HG03457 (cell line): ENCODE data around the gene TTLL9.
"Not testable (repeated sequence)": the region's sequence is repeated elsewhere in the genome, so short reads cannot be mapped to it uniquely, and the experiment has no call there.

ENCODE experiments used
- ATAC-seq: cut with Tn5 transposase; IDR thresholded peaks from one replicate; pipeline ENCODE4 v1.9.1; 2021; ENCODE audit warnings: moderate number of reproducible peaks; ENCODE audit not compliant: unreplicated experiment

TTLL9 gene

GRCh38 chr20:31916708-31917107 is 46.3 kb downstream of the TTLL9 start:
- ATAC-seq: no peak

DNA sequence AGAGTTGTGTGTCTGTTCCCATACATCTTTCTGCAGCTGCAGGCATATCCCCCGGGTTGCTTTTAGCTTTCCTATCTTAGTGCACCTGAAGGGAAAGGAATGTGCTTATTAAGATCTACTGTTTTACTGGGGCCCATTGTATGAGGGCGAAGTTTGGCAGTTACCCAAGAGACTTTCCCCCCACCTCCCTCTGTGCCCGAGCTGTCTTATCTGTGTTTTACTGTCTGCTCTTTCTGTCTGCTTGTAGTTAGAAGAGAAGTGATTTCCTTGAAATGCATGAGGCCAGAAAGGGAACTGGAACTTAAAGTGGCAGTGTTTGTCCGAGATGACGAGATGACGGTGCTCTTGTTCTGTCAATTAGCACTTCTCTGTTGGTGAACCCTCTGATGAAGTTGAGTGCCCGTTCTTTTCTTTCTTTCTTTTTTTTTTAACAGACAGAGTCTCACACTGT is 47.6 kb downstream of the TTLL9 start:
- ATAC-seq: not testable (repeated sequence)

- ATAC-seq: no peak
Measured at GRCh38 chr20:31918466-31919105, 48.2 kb downstream of the TTLL9 start.

- ATAC-seq: no peak
Measured at GRCh38 chr20:31919410-31920155, 49.1 kb downstream of the TTLL9 start.

- no peak for ATAC-seq
Measured at GRCh38 chr20:31920275-31920855, 49.9 kb downstream of the TTLL9 start.

DNA sequence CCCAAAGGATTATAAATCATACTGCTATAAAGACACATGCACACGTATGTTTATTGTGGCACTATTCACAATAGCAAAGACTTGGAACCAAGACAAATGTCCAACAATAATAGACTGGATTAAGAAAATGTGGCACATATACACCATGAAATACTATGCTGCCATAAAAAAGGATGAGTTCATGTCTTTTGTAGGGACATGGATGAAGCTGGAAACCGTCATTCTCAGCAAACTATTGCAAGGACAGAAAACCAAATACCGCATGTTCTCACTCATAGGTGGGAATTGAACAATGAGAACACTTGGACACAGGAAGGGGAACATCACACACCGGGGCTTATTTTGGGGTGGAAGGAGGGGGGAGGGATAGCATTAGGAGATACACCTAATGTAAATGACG is 51.0 kb downstream of the TTLL9 start:
- ATAC-seq: not testable (repeated sequence)

DNA sequence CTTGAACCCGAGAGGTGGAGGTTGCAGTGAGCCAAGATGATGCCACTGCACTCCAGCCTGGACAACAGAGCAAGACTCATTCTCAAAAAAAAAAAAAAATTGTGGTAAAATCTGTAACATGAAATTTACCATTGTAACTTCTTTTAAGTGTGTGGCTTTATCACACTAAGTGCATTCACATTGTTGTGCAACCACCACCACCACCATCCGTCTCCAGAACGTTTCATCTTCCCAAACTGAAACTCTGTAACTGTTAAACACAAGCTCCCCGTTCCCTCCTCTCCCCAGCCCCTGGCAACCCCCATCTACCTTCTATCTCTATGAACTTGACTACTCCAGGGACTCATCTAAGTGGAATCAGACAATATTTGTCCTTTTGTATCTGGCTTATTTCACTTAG is 51.7 kb downstream of the TTLL9 start:
- ATAC-seq: no peak

DNA sequence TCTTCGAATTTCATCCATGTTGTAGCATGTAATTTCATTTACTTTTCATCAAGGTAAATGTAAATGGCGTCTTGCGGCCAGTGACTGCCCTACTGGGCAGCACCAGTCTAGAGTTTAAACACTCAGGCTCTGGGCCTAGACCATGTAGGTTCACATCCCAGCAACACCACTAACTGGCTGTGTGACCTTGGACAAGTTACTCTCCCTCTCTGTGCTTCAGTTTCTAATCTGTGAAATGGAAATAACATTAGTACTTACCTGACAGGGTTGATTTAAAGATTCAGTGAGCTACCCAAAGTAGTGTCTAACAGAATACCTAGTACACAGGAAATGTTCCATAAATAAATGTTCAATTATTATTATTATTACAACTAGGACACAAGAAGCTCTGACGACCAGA is 52.2 kb downstream of the TTLL9 start:
- no peak for ATAC-seq

- no peak for ATAC-seq
Measured at GRCh38 chr20:31923388-31924331, 53.2 kb downstream of the TTLL9 start.

- no peak for ATAC-seq
Measured at GRCh38 chr20:31924561-31924960, 54.1 kb downstream of the TTLL9 start.

GRCh38 chr20:31925631-31926030 is 55.2 kb downstream of the TTLL9 start:
- ATAC-seq: no peak

DNA sequence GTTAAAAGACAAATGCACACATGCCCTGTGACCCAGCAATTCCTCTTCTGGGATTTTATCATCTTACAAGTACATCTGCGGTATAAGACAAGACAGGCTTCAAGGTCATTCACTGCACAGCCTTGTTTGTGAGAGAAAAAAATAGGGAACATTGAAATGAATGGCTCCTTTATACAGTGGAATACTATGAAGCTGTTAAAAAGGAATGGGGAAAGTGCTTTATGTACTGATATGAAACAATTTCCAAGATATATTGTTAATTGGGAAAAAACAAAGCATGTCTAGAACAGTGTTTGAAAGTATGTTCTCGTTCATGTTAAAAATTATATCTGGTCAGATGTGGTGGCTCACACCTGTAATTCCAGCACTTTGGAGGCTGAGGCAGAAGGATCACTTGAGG is 56.1 kb downstream of the TTLL9 start:
- no peak for ATAC-seq

DNA sequence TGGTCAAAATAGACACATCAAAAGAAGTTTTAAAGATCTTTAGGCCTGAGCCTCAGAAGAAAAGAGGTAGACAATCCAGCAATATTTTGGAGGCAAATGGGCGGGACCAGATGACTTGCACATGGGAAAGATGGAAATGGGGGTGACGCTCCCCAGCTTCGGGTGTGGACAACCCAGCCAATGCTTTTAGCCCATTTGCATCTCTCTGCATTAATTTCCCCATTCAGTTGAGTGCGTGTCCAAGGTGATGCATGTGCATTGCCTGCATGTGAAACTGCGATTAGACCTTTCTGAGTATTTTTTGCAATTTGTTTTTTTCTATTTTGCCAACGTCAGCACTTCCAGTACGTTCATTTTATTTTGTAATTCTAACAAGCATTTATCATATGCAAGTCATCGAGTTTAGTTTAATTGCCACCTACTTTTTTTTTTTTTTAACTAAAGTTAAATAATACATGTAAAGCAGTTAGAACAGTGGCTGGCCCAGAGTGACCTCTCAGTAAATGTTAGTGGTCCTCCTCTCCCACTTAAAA is 57.3 kb downstream of the TTLL9 start:
- no peak for ATAC-seq

DNA sequence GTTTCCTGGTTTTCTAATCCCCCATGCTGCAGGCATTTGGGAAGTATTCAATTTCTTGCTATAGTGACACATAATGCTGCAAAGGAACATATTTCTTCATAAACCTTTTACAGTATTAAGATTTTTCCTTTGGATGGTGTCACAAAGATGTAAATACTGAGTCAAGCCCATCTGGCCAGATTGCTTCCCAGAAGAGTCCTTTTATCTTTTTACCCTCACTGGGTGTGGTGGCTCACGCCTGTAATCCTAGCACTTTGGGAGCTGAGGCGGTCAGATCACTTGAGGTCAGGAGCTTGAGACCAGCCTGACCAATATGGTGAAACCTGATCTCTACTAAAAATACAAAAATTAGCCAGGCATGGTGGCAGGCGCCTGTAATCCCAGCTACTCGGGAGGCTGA is 59.2 kb downstream of the TTLL9 start:
- not testable (repeated sequence) for ATAC-seq

GRCh38 chr20:31930779-31931178 is 60.3 kb downstream of the TTLL9 start:
- no peak for ATAC-seq

- ATAC-seq: no peak
Measured at GRCh38 chr20:31933698-31934097, 63.3 kb downstream of the TTLL9 start.

GRCh38 chr20:31934491-31934890 is 64.1 kb downstream of the TTLL9 start:
- no peak for ATAC-seq

- no peak for ATAC-seq
Measured at GRCh38 chr20:31934968-31935764, 64.7 kb downstream of the TTLL9 start.

DNA sequence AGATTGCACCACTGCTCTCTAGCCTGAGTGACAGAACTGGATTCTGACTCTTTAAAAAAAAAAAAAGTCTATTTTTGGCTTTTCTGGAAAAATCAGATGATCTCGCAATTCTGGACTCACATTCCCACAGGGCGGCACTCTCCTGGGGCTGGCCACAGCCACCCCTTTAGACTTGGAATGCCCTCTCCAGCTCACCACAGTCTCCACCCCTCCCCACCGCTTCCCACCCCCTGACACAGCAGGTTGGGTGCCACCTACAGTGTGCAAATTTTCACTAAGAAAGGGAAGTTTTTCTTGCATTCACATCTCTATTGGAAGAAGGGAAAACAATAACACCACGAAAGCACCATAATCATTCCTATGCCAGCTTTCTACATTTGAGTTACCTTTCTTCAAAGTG is 66.0 kb downstream of the TTLL9 start:
- ATAC-seq: no peak

- ATAC-seq: no peak
Measured at GRCh38 chr20:31937820-31938219, 67.4 kb downstream of the TTLL9 start.
